Ascending aorta (tissue), 2 donors: Measurements from ENCODE around the gene AHCYL2. TPM values are rescaled to one million over a fixed set of nuclear protein-coding genes. Genes with fewer than 3 reads are reported as not detected.

Experiments used
- DNase-seq, 2 donors: peaks; one replicate each; pipeline ENCODE4 v3.0.0-alpha.2; 2019; ENCODE audit warnings: low spot score in 2 of 2
- H3K27ac ChIP-seq, 2 donors: fragments of 200-600 bp; sonication (generic); one replicate each; pipeline ENCODE4 v1.5.1; 2016 to 2017; ENCODE audit warnings: mild to moderate bottlenecking in 1 of 2
- H3K27me3 ChIP-seq: fragments of 200-600 bp; sonication (generic); one replicate; pipeline ENCODE4 v1.5.1; 2017
- H3K36me3 ChIP-seq, 2 donors: fragments of 200-600 bp; sonication (generic); one replicate each; pipeline ENCODE4 v1.5.1; 2016
- H3K4me1 ChIP-seq, 2 donors: fragments of 200-600 bp; sonication (generic); one replicate each; pipeline ENCODE4 v1.5.1; 2016 to 2017; ENCODE audit warnings: mild to moderate bottlenecking in 1 of 2
- H3K4me3 ChIP-seq, 2 donors: fragments of 200-600 bp; sonication (generic); one replicate each; pipeline ENCODE4 v1.5.1; 2016 to 2017; ENCODE audit warnings: mild to moderate bottlenecking in 1 of 2
- H3K9me3 ChIP-seq, 2 donors: fragments of 200-600 bp; sonication (generic); one replicate each; pipeline ENCODE4 v1.5.1; 2016
- CTCF ChIP-seq, 3 experiments: fragments of 200-600 bp in 2 of 3; fragments of 450-650 bp in 1 of 3; sonication (generic) in 2 of 3; IDR thresholded peaks; one replicate each; pipeline ENCODE4 v1.5.1; 2016 to 2019; ENCODE audit warnings: antibody characterized with exemption in 3 of 3, mild to moderate bottlenecking in 1 of 3, moderate library complexity in 1 of 3
- intact Hi-C: fragments of 100-400 bp; cut with DNase I; formaldehyde crosslinking; loops from one replicate; pipeline ENCODE4 v1.15.1; 2023
- total RNA-seq: library from RNA; depleted of rRNA; stranded (reverse); fragments of >200 nt; gene quantifications from one replicate; pipeline ENCODE4 v1.1.0, GENCODE V29; 2016

AHCYL2 gene
- total RNA-seq, 1 donor from 2014 or later: 62.9 TPM

GRCh38 chr7:129256221-129256620, 31.4 kb downstream of the AHCYL2 start:
- no peak overlapping the region for H3K27ac ChIP-seq
- DNase-seq: no peak
- no peaks in the 10 kb centered on the region for H3K9me3 ChIP-seq
- no peaks in the 10 kb centered on the region for H3K4me1 ChIP-seq
- intact Hi-C loops: no loop called here
- H3K36me3 ChIP-seq: no peaks in the 10 kb centered on the region
- no peak for TF ChIP-seq CTCF (IDR thresholded peaks at IDR 0.05)
- no peak overlapping the region for H3K4me3 ChIP-seq
- H3K27me3 ChIP-seq: no peaks in the 10 kb centered on the region

- no peaks in the 10 kb centered on the region for H3K9me3 ChIP-seq
Observed at GRCh38 chr7:129257168-129257567, 32.3 kb downstream of the AHCYL2 start.

GRCh38 chr7:129258649-129259389, 34.0 kb downstream of the AHCYL2 start:
- Histone ChIP-seq H3K36me3 (no peaks in the 10 kb centered on the region), H3K27me3 (no peaks in the 10 kb centered on the region), H3K4me3 (no peak overlapping the region), H3K27ac (no peak overlapping the region), H3K4me1 (no peaks in the 10 kb centered on the region), H3K9me3 (no peaks in the 10 kb centered on the region)
- intact Hi-C loops: no loop called here
- TF ChIP-seq CTCF (IDR thresholded peaks at IDR 0.05): no peak
- DNase-seq: no peak

More at GRCh38 chr7:129257168-129257567, 32.3 kb downstream of the AHCYL2 start:
- intact Hi-C loops: no loop called here
- no peaks in the 10 kb centered on the region for H3K4me1 ChIP-seq
- no peaks in the 10 kb centered on the region for H3K27me3 ChIP-seq
- H3K36me3 ChIP-seq: no peaks in the 10 kb centered on the region
- TF ChIP-seq CTCF (IDR thresholded peaks at IDR 0.05): no peak
- H3K4me3 ChIP-seq: no peak overlapping the region
- no peak for DNase-seq
- no peak overlapping the region for H3K27ac ChIP-seq

- DNase-seq: no peak
- H3K27ac ChIP-seq: no peak overlapping the region
- no peaks in the 10 kb centered on the region for H3K27me3 ChIP-seq
- no peaks in the 10 kb centered on the region for H3K4me1 ChIP-seq
- TF ChIP-seq CTCF (IDR thresholded peaks at IDR 0.05): no peak
- H3K9me3 ChIP-seq: no peaks in the 10 kb centered on the region
- intact Hi-C loops: no loop called here
- no peak overlapping the region for H3K4me3 ChIP-seq
- H3K36me3 ChIP-seq: no peaks in the 10 kb centered on the region
Observed at GRCh38 chr7:129262324-129262723, 37.5 kb downstream of the AHCYL2 start.

GRCh38 chr7:129263168-129263567, 38.3 kb downstream of the AHCYL2 start:
- TF ChIP-seq CTCF (IDR thresholded peaks at IDR 0.05): no peak
- intact Hi-C loops: no loop called here
- no peaks in the 10 kb centered on the region for H3K9me3 ChIP-seq
- H3K4me3 ChIP-seq: no peak overlapping the region
- no peak for DNase-seq
- no peaks in the 10 kb centered on the region for H3K4me1 ChIP-seq
- H3K27ac ChIP-seq: no peak overlapping the region
- H3K36me3 ChIP-seq: no peaks in the 10 kb centered on the region
- no peaks in the 10 kb centered on the region for H3K27me3 ChIP-seq
